K562 (cell line): ENCODE data around the gene NR1H3. TPM values are rescaled to one million over a fixed set of nuclear protein-coding genes. Genes with fewer than 3 reads are reported as not detected.

Source experiments
- ATAC-seq: fragments of 200-7000 bp; cut with Tn5 transposase; 3 replicates; pipeline ENCODE4 v1.9.1; 2020; ENCODE audit warnings: moderate library complexity
- BruUV-seq: library from RNA; stranded (reverse); fragments of 400-500 nt; replicated peaks from 2 replicates; lab custom pipeline; 2021; lab: Mats Ljungman, UMichigan
- CTCF ChIA-PET: fragments of 300-600 bp; formaldehyde crosslinking; extraction: SDS; loops from one replicate; lab custom pipeline; 2021; ENCODE audit warnings: low intra/inter-chr PET ratio; lab: Yijun Ruan, JAX
- POLR2A ChIA-PET: fragments of 300-600, 350-650 bp; sonication (Branson Sonifier 250); formaldehyde crosslinking; extraction: SDS; loops from one replicate; lab custom pipeline; 2021; ENCODE audit warnings: antibody characterized with exemption, inconsistent platforms; lab: Yijun Ruan, JAX
- DNase-seq, 4 experiments: peaks; one replicate each; pipeline versions ENCODE4 v3.0.0 to v3.0.0-alpha.2; 2011 to 2018; ENCODE audit warnings: low spot score in 3 of 4, mixed read lengths in 3 of 4; ENCODE audit errors: extremely low read depth in 1 of 4
- FAIRE-seq: peaks from 2 replicates; lab custom pipeline; 2011; peaks lifted over from hg19 to GRCh38; lab: Jason Lieb, UNC
- H2AFZ ChIP-seq: 2 replicates; pipeline ENCODE4 v1.6.0; 2011; ENCODE audit warnings: low read depth, low read length, control low read depth, inconsistent platforms
- H3K27ac ChIP-seq: fragments of 200-600 bp; 3 replicates; pipeline ENCODE4 v1.8.0; 2011; ENCODE audit warnings: low read depth, mild to moderate bottlenecking, control low read depth, inconsistent platforms, low read length, moderate library complexity, mixed read lengths; ENCODE audit errors: extremely low read depth
- H3K27me3 ChIP-seq, 2 experiments: fragments of 300-600 bp in 1 of 2; 2 replicates in 1 of 2; 3 replicates in 1 of 2; pipeline versions ENCODE4 v1.6.0 to v1.8.0; 2011; ENCODE audit warnings: inconsistent platforms in 2 of 2, low read length in 2 of 2, mild to moderate bottlenecking in 1 of 2, mixed read lengths in 1 of 2, moderate library complexity in 1 of 2; ENCODE audit not compliant: control insufficient read depth in 2 of 2, insufficient read depth in 2 of 2
- H3K36me3 ChIP-seq: fragments of 300-600 bp; 3 replicates; pipeline ENCODE4 v1.8.0; 2011; ENCODE audit warnings: mild to moderate bottlenecking, low read length, inconsistent platforms; ENCODE audit not compliant: control insufficient read depth, insufficient read depth
- H3K4me1 ChIP-seq, 2 experiments: fragments of 200-600 bp in 1 of 2; replicated peaks in 1 of 2; 2 replicates in 1 of 2; 3 replicates in 1 of 2; pipeline versions ENCODE4 v1.5.1 to v1.8.0; 2011; ENCODE audit warnings: inconsistent platforms in 2 of 2, low read length in 2 of 2, mild to moderate bottlenecking in 1 of 2, mixed read lengths in 1 of 2, moderate library complexity in 1 of 2; ENCODE audit not compliant: control insufficient read depth in 2 of 2, insufficient read depth in 2 of 2
- H3K4me2 ChIP-seq: 2 replicates; pipeline ENCODE4 v1.6.1; 2011; ENCODE audit warnings: low read length, control low read depth, inconsistent platforms, mixed read lengths; ENCODE audit not compliant: insufficient read depth
- H3K4me3 ChIP-seq: fragments of 200-600 bp; sonication (generic), shearing (Covaris generic); 2 replicates; pipeline ENCODE4 v1.5.1; 2016; ENCODE audit warnings: control low read depth, inconsistent platforms
- H3K79me2 ChIP-seq: fragments of 200-600 bp; 3 replicates; pipeline ENCODE4 v1.8.0; 2011; ENCODE audit warnings: low read length, inconsistent platforms; ENCODE audit not compliant: control insufficient read depth, insufficient read depth
- H3K9ac ChIP-seq, 2 experiments: 2 replicates each; pipeline versions ENCODE4 v1.6.0 to v1.6.1; 2011; ENCODE audit warnings: low read depth in 2 of 2, low read length in 2 of 2, control low read depth in 1 of 2, inconsistent platforms in 1 of 2, mild to moderate bottlenecking in 1 of 2, mixed read lengths in 1 of 2; ENCODE audit not compliant: insufficient read depth in 1 of 2
- H3K9me1 ChIP-seq: one replicate; pipeline ENCODE4 v1.6.0; 2011; ENCODE audit warnings: inconsistent platforms, mild to moderate bottlenecking, low read length, moderate library complexity; ENCODE audit not compliant: control insufficient read depth, insufficient read depth
- H3K9me3 ChIP-seq: replicated peaks from 2 replicates; pipeline ENCODE4 v1.5.1; 2011; ENCODE audit warnings: low read depth, low read length, inconsistent platforms; ENCODE audit not compliant: control insufficient read depth, insufficient read depth
- H4K20me1 ChIP-seq: replicated peaks from 2 replicates; pipeline ENCODE4 v1.6.1; 2011; ENCODE audit warnings: low read length, inconsistent platforms, mixed read lengths; ENCODE audit not compliant: control insufficient read depth, insufficient read depth
- CBFA2T2 ChIP-seq: fragments of 450-650 bp; conservative IDR thresholded peaks from 2 replicates; pipeline ENCODE4 v1.6.1; 2017; ENCODE audit warnings: mild to moderate bottlenecking
- COPS2 ChIP-seq: fragments of 450-650 bp; conservative IDR thresholded peaks from 2 replicates; pipeline ENCODE4 v1.6.1; 2016; ENCODE audit warnings: mild to moderate bottlenecking, moderate library complexity
- CSDE1 ChIP-seq, 2 experiments: fragments of 450-650 bp; IDR thresholded peaks; 2 replicates each; pipeline ENCODE4 v1.6.1; 2016; ENCODE audit warnings: mild to moderate bottlenecking in 1 of 2
- CUX1 ChIP-seq: fragments of 200-800 bp; sonication (Bioruptor generic); IDR thresholded peaks from 2 replicates; pipeline ENCODE4 v1.6.1; 2016; ENCODE audit warnings: missing genetic modification characterization, missing compliant biosample characterization
- HMG20A ChIP-seq: fragments of 450-650 bp; formaldehyde crosslinking; conservative IDR thresholded peaks from 2 replicates; pipeline ENCODE4 v1.4.0; 2020; ENCODE audit warnings: mild to moderate bottlenecking, mixed read lengths
- HMGN3 ChIP-seq: IDR thresholded peaks from 2 replicates; pipeline ENCODE4 v1.6.1; 2011; ENCODE audit warnings: borderline replicate concordance, low read depth, mild to moderate bottlenecking, mixed read lengths, low read length; ENCODE audit not compliant: insufficient read length; ENCODE audit errors: extremely low read depth
- ID3 ChIP-seq, 2 experiments: fragments of 250-450 bp in 1 of 2; fragments of 450-650 bp in 1 of 2; sonication (Bioruptor Pico) in 1 of 2; IDR thresholded peaks; 2 replicates each; pipeline versions ENCODE4 v1.6.1 to v1.8.0; 2016 to 2021; ENCODE audit warnings: mild to moderate bottlenecking in 2 of 2, moderate library complexity in 2 of 2, missing compliant biosample characterization in 1 of 2, missing genetic modification characterization in 1 of 2
- KDM1A ChIP-seq, 2 experiments: fragments of 450-650 bp; IDR thresholded peaks; 2 replicates each; pipeline ENCODE4 v1.6.1; 2016; ENCODE audit warnings: mild to moderate bottlenecking in 2 of 2
- KLF1 ChIP-seq: fragments of 450-650 bp; IDR thresholded peaks from 2 replicates; pipeline ENCODE4 v1.6.1; 2016; ENCODE audit warnings: missing genetic modification characterization, missing compliant biosample characterization
- MLX ChIP-seq, 2 experiments: fragments of 450-650 bp in 1 of 2; sonication (generic) in 1 of 2; formaldehyde crosslinking; conservative IDR thresholded peaks; 2 replicates each; pipeline versions ENCODE4 v1.4.0 to v1.8.1; 2020 to 2022; ENCODE audit warnings: mild to moderate bottlenecking in 1 of 2, missing genetic modification reagents in 1 of 2
- PHB2 ChIP-seq: fragments of 450-650 bp; IDR thresholded peaks from 2 replicates; pipeline ENCODE4 v1.6.1; 2017; ENCODE audit warnings: low read depth
- POLR2G ChIP-seq: fragments of 200-400 bp; formaldehyde crosslinking; IDR thresholded peaks from 2 replicates; pipeline ENCODE4 v1.6.1; 2017; ENCODE audit warnings: low read depth, mild to moderate bottlenecking, antibody characterized with exemption, low read length, moderate library complexity
- SETDB1 ChIP-seq: IDR thresholded peaks from one replicate; pipeline ENCODE4 v1.6.1; 2012; ENCODE audit warnings: low read length, control low read depth, inconsistent platforms
- SMARCA5 ChIP-seq: fragments of 450-650 bp; IDR thresholded peaks from 2 replicates; pipeline ENCODE4 v1.6.1; 2016
- SP2 ChIP-seq: IDR thresholded peaks from 2 replicates; pipeline ENCODE4 v1.6.1; 2011; ENCODE audit warnings: mild to moderate bottlenecking, low read depth, low read length, moderate library complexity; ENCODE audit not compliant: poor library complexity, severe bottlenecking; ENCODE audit errors: extremely low read depth
- ZBTB7A ChIP-seq: IDR thresholded peaks from 2 replicates; pipeline ENCODE4 v1.6.1; 2011; ENCODE audit warnings: low read depth, mild to moderate bottlenecking, low read length, moderate library complexity, borderline replicate concordance; ENCODE audit not compliant: control insufficient read depth
- ZZZ3 ChIP-seq: fragments of 450-650 bp; IDR thresholded peaks from 2 replicates; pipeline ENCODE4 v1.6.1; 2016; ENCODE audit warnings: antibody characterized with exemption, mild to moderate bottlenecking, moderate library complexity
- WGBS: fragments of 100-300 bp; shearing (Covaris generic); methylation state at CpG from one replicate; pipeline ENCODE4 v1.1.6; 2016; ENCODE audit warnings: low coverage, mixed read lengths; ENCODE audit not compliant: insufficient coverage; ENCODE audit errors: missing lambda C conversion rate; 5-methylcytosine and 5-hydroxymethylcytosine counted together
- in situ Hi-C: fragments of 300-500 bp; cut with MboI; formaldehyde crosslinking; loops from 4 replicates; pipeline ENCODE4 v1.15.0; 2018; ENCODE audit warnings: inconsistent platforms, mixed read lengths
- intact Hi-C: fragments of 100-400 bp; cut with micrococcal nuclease; formaldehyde crosslinking; loops from 2 replicates; pipeline ENCODE4 v1.14.2; 2022
- polyA plus RNA-seq, 8 experiments: library from polyadenylated mRNA; depleted of rRNA in 4 of 8; stranded (reverse) in 5 of 8; unstranded in 3 of 8; fragments of >200 nt; fragmentation: Nextera tagmentation in 2 of 8; fragmentation: Illumina TruSeq in 1 of 8; extraction: Ambion mirVana in 2 of 8; extraction: Trizol in 1 of 8; gene quantifications; 2 replicates each; pipeline versions ENCODE4 v1.2.1 to v1.2.3, GENCODE V29; 2011 to 2014; ENCODE audit warnings: inconsistent platforms in 1 of 8, missing spikeins in 1 of 8
- total RNA-seq, 7 experiments: library from RNA; depleted of rRNA in 6 of 7; stranded (reverse); fragments of >200 nt in 6 of 7; fragmentation: Illumina TruSeq in 2 of 7; extraction: Trizol in 2 of 7; gene quantifications; 2 replicates each; pipeline versions ENCODE4 v1.2.1 to v1.2.3, GENCODE V29; 2011 to 2021; ENCODE audit warnings: low replicate concordance in 1 of 7

NR1H3 gene
- total and polyA plus RNA-seq, 9 of the 15 experiments (the other 6 are each of a cell fraction or from before 2014, with no cell fraction given), result 8.2 to 26.0 (median 11.9) TPM

GRCh38 chr11:47247502-47247901 is 10.3 kb upstream of the NR1H3 start:
- no TSS peak for BruUV-seq
- peak overlapping the region; percentile 97 for H3K4me3 ChIP-seq
- no peak overlapping the region for H3K27ac ChIP-seq
- H2AFZ ChIP-seq, result no peak overlapping the region
- CTCF ChIA-PET, result no interaction called here
- H3K79me2 ChIP-seq, result peaks cover 31% of the 10 kb centered on the region
- in situ Hi-C loops, result no loop called here
- no peaks in the 10 kb centered on the region for H3K9me1 ChIP-seq
- FAIRE-seq (no peak), ATAC-seq (no peak), DNase-seq (no peak)
- H4K20me1 ChIP-seq, result no peaks in the 10 kb centered on the region
- POLR2A ChIA-PET, result interaction anchor here (0.7 to 10.1 kb wide), 8 partner anchors 11 to 332 kb away, joined by 3 to 110 read pairs (median 4); partner anchors contain the start of genes MADD and NR1H3
- peak overlapping the region; percentile 97 to 98 for H3K9ac ChIP-seq
- TF ChIP-seq HMGN3, result no peak
- no peak for TF ChIP-seq CBFA2T2
- TF ChIP-seq HMG20A, result no peak
- no peak for TF ChIP-seq ID3 (CRISPR knock-in tag; IDR thresholded peaks at IDR 0.05)
- no peak for TF ChIP-seq ID3 (tag; IDR thresholded peaks at IDR 0.05)
- TF ChIP-seq ZBTB7A, result no peak
- TF ChIP-seq ZZZ3, result no peak
- no peak for TF ChIP-seq POLR2G
- TF ChIP-seq MLX (CRISPR knock-in tag; conservative IDR thresholded peaks at IDR 0.05), result no peak
- no peak for TF ChIP-seq SMARCA5
- no peak for TF ChIP-seq CUX1
- no peak for TF ChIP-seq COPS2
- no peak for TF ChIP-seq PHB2
- no peak for TF ChIP-seq KDM1A (IDR thresholded peaks at IDR 0.05)
- TF ChIP-seq SETDB1, result no peak
- TF ChIP-seq KLF1 (tag), result no peak
- no peak for TF ChIP-seq CSDE1 (IDR thresholded peaks at IDR 0.05)
- no peak for TF ChIP-seq SP2
- 21% methylated on average over 5 of the region's 5 CpGs for WGBS
- no peaks in the 10 kb centered on the region for H3K27me3 ChIP-seq
- intact Hi-C loops, result no loop called here
- no peaks in the 10 kb centered on the region for H3K9me3 ChIP-seq
- H3K4me2 ChIP-seq, result peak overlapping the region; percentile 100
- peaks cover 38% of the 10 kb centered on the region; the same call in 2 of the 3 replicates for H3K36me3 ChIP-seq
- H3K4me1 ChIP-seq, result peaks cover 13 to 19% of the 10 kb centered on the region in 2 experiments; a peak in 4 of 5 replicates
